IPS DF 6.9 (cell line): ENCODE data around the gene CCDC97.
"Not testable (repeated sequence)": the region's sequence is repeated elsewhere in the genome, so short reads cannot be mapped to it uniquely, and the experiment has no call there.

Experiments
- DNase-seq: peaks from one replicate; pipeline ENCODE4 v3.0.0-alpha.2; 2013; ENCODE audit warnings: low read depth, low spot score
- H3K27ac ChIP-seq: one replicate; pipeline ENCODE4 v1.5.1; 2013; ENCODE audit warnings: low read length, control low read depth
- H3K27me3 ChIP-seq: 2 replicates; pipeline ENCODE4 v1.6.1; 2013; ENCODE audit warnings: mild to moderate bottlenecking, low read length; ENCODE audit not compliant: control insufficient read depth, insufficient read depth
- H3K36me3 ChIP-seq: 2 replicates; pipeline ENCODE4 v1.6.1; 2013; ENCODE audit warnings: low read length; ENCODE audit not compliant: control insufficient read depth, insufficient read depth
- H3K4me1 ChIP-seq: 2 replicates; pipeline ENCODE4 v1.6.1; 2013; ENCODE audit warnings: low read length; ENCODE audit not compliant: control insufficient read depth, insufficient read depth
- H3K4me3 ChIP-seq: 2 replicates; pipeline ENCODE4 v1.5.1; 2013; ENCODE audit warnings: mild to moderate bottlenecking, low read length
- H3K9me3 ChIP-seq: 2 replicates; pipeline ENCODE4 v1.6.1; 2013; ENCODE audit warnings: low read length, inconsistent platforms; ENCODE audit not compliant: control insufficient read depth, insufficient read depth
- WGBS: extraction: QIAGEN DNeasy Blood & Tissue Kit; methylation state at CpG from one replicate; pipeline ENCODE4 v1.1.7; 2013; ENCODE audit warnings: mixed read lengths, missing lambda C conversion rate; ENCODE audit not compliant: insufficient read length, insufficient coverage; 5-methylcytosine and 5-hydroxymethylcytosine counted together

Gene CCDC97

GRCh38 chr19:41339936-41340335 is 30.0 kb downstream of the CCDC97 start:
- Histone ChIP-seq H3K27me3 (no peaks in the 10 kb centered on the region), H3K9me3 (no peaks in the 10 kb centered on the region), H3K4me1 (0 out of 2 replicates have a peak, but pooled peaks cover 1% of the 10 kb centered on the region), H3K4me3 (no peak overlapping the region), H3K27ac (no peak overlapping the region), H3K36me3 (no peaks in the 10 kb centered on the region)
- DNase-seq = no peak
- WGBS = no CpG with 5 or more reads among the region's 5 CpGs

GRCh38 chr19:41341669-41342490 is 31.9 kb downstream of the CCDC97 start:
- no CpG with 5 or more reads among the region's 20 CpGs for WGBS
- H3K36me3 ChIP-seq = no peaks in the 10 kb centered on the region
- DNase-seq = no peak
- 0 out of 2 replicates have a peak, but pooled peaks cover 1% of the 10 kb centered on the region for H3K4me1 ChIP-seq
- no peak overlapping the region for H3K27ac ChIP-seq
- no peaks in the 10 kb centered on the region for H3K27me3 ChIP-seq
- no peaks in the 10 kb centered on the region for H3K9me3 ChIP-seq
- H3K4me3 ChIP-seq = no peak overlapping the region

- Histone ChIP-seq H3K27ac (no peak overlapping the region), H3K9me3 (no peaks in the 10 kb centered on the region), H3K36me3 (no peaks in the 10 kb centered on the region), H3K4me1 (0 out of 2 replicates have a peak, but pooled peaks cover 1% of the 10 kb centered on the region), H3K4me3 (no peak overlapping the region), H3K27me3 (no peaks in the 10 kb centered on the region)
- DNase-seq = no peak
- no CpG with 5 or more reads among the region's 2 CpGs for WGBS
Measured at GRCh38 chr19:41344162-41344561, 34.2 kb downstream of the CCDC97 start.

GRCh38 chr19:41346916-41347315 is 36.9 kb downstream of the CCDC97 start:
- H3K27ac ChIP-seq, DNase-seq, H3K27me3 ChIP-seq, H3K36me3 ChIP-seq, H3K4me1 ChIP-seq, H3K4me3 ChIP-seq, H3K9me3 ChIP-seq: not testable (repeated sequence)
- no CpG with 5 or more reads among the region's 9 CpGs for WGBS

GRCh38 chr19:41350735-41351338 is 40.9 kb downstream of the CCDC97 start:
- WGBS = no CpG with 5 or more reads among the region's 22 CpGs
- peaks cover 1% of the 10 kb centered on the region; the same call in 1 of the 2 replicates for H3K4me1 ChIP-seq
- no peaks in the 10 kb centered on the region for H3K36me3 ChIP-seq
- H3K4me3 ChIP-seq = peak overlapping the region; percentile 83; the same call in 1 of the 2 replicates
- DNase-seq = no peak
- peaks cover 14% of the 10 kb centered on the region for H3K27me3 ChIP-seq
- H3K27ac ChIP-seq = no peak overlapping the region
- no peaks in the 10 kb centered on the region for H3K9me3 ChIP-seq

GRCh38 chr19:41351339-41352245 is 41.6 kb downstream of the CCDC97 start:
- Histone ChIP-seq H3K4me1 (peaks cover 1% of the 10 kb centered on the region; the same call in 1 of the 2 replicates), H3K36me3 (no peaks in the 10 kb centered on the region), H3K4me3 (peak overlapping the region; percentile 83; the same call in 1 of the 2 replicates), H3K27ac (no peak overlapping the region), H3K27me3 (peaks cover 14% of the 10 kb centered on the region), H3K9me3 (no peaks in the 10 kb centered on the region)
- WGBS = no CpG with 5 or more reads among the region's 58 CpGs
- DNase-seq = no peak

GRCh38 chr19:41352279-41352608 is 42.3 kb downstream of the CCDC97 start:
- H3K27ac ChIP-seq = no peak overlapping the region
- peaks cover 14% of the 10 kb centered on the region for H3K27me3 ChIP-seq
- peak overlapping the region; percentile 83; the same call in 1 of the 2 replicates for H3K4me3 ChIP-seq
- WGBS = no CpG with 5 or more reads among the region's 12 CpGs
- DNase-seq = no peak
- no peaks in the 10 kb centered on the region for H3K9me3 ChIP-seq
- no peaks in the 10 kb centered on the region for H3K36me3 ChIP-seq
- peaks cover 1% of the 10 kb centered on the region; the same call in 1 of the 2 replicates for H3K4me1 ChIP-seq

- no CpG with 5 or more reads among the region's 71 CpGs for WGBS
- no peak for DNase-seq
- Histone ChIP-seq H3K27ac (no peak overlapping the region), H3K36me3 (no peaks in the 10 kb centered on the region), H3K4me3 (peak overlapping the region; percentile 83), H3K27me3 (peaks cover 14% of the 10 kb centered on the region), H3K4me1 (peaks cover 1% of the 10 kb centered on the region; the same call in 1 of the 2 replicates), H3K9me3 (no peaks in the 10 kb centered on the region)
Measured at GRCh38 chr19:41352609-41353465, 42.9 kb downstream of the CCDC97 start.

- H3K4me3 ChIP-seq = peak within 1 kb of the TSS; percentile 83
- WGBS = no CpG with 5 or more reads among the region's 78 CpGs
- no peaks in the 10 kb centered on the region for H3K36me3 ChIP-seq
- DNase-seq = no peak
- no peaks in the 10 kb centered on the region for H3K9me3 ChIP-seq
- no peak within 1 kb of the TSS for H3K27ac ChIP-seq
- peaks cover 14% of the 10 kb centered on the region for H3K27me3 ChIP-seq
- peaks cover 1% of the 10 kb centered on the region; the same call in 1 of the 2 replicates for H3K4me1 ChIP-seq
Measured at GRCh38 chr19:41353466-41354342, 43.7 kb downstream of the CCDC97 start, which contains the start of gene TGFB1. TSS of gene TGFB1 (minus strand) at chr19:41353922. CDS start at chr19:41353044, 878 bp downstream.
